GM19239 (cell line): ENCODE measurements around the gene C15orf39.
A peak's percentile ranks its signal among the peaks of the same experiment; 100 is the strongest.
"Not testable (repeated sequence)": the region's sequence is repeated elsewhere in the genome, so short reads cannot be mapped to it uniquely, and the experiment has no call there.

ENCODE experiments used
- DNase-seq: peaks from one replicate; pipeline ENCODE4 v3.0.0; 2011; ENCODE audit warnings: low spot score; ENCODE audit not compliant: insufficient read length
- FAIRE-seq: peaks from 2 replicates; lab custom pipeline; 2011; peaks lifted over from hg19 to GRCh38; lab: Jason Lieb, UNC

The C15orf39 gene

GRCh38 chr15:75201616-75202250 is at the start of gene C15orf39:
Gene C15orf39, plus strand, starts transcription at chr15:75201882. Its CDS starts 4,167 bp downstream, at chr15:75206049.
- no peak for FAIRE-seq
- peak; percentile 70 for DNase-seq

DNA sequence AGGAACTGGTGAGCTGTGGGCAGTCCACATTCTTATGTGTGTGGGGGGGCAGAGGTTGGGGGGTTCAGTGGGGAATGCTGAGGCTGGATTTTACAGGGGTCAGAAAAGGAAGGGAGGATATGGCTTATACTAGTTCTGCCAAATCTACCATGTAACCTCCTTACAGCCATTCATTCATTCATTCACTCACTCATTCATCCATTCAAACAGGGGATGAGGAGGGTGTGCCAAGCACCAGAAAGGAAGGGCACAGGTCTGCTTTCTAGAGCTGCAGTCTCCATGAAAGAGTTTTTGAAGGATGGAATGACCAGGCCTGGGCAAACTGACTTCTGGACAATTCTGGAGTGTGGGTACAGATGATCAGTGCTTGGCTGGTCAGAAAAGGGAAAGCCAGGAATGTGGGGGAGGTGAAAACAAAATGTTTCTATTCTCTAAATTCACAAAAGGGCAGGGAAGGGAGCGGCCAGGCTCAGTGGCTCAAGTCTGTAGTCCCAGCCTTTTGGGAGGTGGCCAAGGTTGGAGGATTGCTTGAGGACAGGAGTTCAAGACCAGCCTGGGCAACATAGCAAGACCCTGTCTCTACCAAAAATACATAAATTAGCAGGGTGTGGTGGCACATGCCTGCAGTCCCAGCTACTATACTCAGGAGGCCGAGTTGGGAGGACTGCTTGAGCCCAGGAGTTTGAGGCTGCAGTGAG is 49.2 kb upstream of the C15orf39 start:
- DNase-seq: no peak

DNA sequence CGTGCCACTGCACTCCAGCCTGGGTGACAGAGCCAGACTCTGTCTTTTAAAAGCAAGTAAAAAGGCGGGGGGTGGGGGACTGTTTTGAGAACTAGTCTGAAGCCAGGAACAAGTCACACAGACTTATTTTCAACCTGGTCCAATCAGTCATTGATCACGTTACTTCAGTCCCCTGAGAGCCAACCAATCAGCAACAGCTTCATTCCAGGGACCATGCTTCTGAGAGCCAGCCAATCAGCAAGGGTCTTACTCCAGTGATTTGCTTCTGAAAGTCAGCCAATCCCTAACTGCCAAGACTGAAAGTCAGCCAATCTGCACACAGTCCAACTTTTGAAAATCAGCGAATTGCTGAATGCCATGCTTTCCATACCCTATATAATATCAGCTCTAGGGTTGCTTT is 48.6 kb upstream of the C15orf39 start:
- FAIRE-seq (peak; percentile 92), DNase-seq (no peak)

More for the DNA sequence above, 49.2 kb upstream of the C15orf39 start:
- FAIRE-seq: no peak

DNA sequence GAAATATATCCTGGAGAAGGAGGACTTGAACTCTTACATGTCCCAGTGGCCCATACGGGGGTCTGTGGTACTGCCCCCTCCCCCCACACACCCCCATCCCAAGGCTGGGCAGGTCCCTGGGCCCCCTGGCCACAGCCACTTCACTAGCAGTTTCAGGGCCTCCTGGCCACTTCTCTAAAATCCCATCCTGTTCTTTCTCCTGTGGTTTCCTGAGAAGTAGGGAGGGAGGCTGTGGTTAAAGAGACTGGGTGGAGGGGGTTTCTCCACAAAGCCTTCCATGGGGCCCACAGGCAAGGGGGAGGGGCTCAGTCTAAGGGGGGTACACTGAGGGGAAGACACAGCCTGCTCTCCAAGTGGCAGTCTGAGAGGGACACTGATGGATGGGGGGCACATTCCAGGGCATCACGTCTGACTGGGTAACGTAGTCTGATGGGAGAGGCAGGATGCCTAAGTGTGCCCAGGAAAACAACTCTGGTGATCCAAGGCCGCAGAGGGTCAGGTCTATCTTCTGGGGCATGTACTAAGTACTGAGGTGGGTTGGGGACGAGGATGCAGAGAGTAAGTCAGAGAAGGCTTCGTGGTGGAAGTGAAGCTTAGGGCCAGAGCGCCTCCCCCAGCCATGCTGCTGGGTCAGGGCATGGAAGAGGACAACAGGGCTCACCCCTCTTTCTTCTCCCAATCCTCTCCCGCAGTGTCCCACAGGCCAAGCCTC is 48.0 kb upstream of the C15orf39 start:
- DNase-seq: no peak

DNA sequence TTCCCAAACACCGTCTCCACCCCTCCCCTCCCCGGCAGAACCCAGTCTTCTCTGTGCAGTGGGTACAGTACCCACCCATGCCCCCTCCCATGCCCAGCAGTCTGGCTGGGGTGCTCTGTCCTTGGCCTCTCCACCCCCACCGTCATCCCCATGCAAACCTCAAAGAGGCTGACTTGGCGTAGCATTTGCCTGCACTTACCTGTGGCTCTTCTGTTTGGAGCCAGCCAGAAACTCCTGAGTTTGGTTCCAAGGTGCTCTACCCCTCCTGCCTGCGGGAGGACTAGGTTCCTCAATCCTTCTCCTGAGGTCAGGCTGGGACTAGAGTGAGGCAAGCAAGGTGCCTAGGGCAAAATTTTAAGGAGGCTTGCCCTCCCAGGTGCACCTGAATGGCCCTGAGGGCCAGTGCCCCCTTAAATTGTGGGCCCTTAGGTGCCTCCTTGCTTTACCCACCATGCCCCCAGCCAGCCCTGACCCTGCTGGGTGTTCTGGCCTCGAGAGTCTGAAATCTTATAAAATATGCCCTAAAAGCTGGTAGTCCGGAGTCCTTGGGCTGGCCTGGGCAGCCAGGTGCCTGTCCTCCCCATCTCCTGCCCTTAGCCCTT is 47.1 kb upstream of the C15orf39 start:
- FAIRE-seq (no peak), DNase-seq (no peak)

More for the DNA sequence above, 48.0 kb upstream of the C15orf39 start:
- FAIRE-seq: peak; percentile 28

- no peak for DNase-seq
- no peak for FAIRE-seq
Measured at GRCh38 chr15:75156326-75157215, 45.1 kb upstream of the C15orf39 start.

GRCh38 chr15:75158402-75158801 is 43.3 kb upstream of the C15orf39 start:
- FAIRE-seq: no peak
- DNase-seq: no peak

- DNase-seq (no peak), FAIRE-seq (no peak)
Measured at GRCh38 chr15:75159244-75159643, 42.4 kb upstream of the C15orf39 start.

GRCh38 chr15:75161106-75161916 is 40.4 kb upstream of the C15orf39 start:
- FAIRE-seq (no peak), DNase-seq (no peak)

DNA sequence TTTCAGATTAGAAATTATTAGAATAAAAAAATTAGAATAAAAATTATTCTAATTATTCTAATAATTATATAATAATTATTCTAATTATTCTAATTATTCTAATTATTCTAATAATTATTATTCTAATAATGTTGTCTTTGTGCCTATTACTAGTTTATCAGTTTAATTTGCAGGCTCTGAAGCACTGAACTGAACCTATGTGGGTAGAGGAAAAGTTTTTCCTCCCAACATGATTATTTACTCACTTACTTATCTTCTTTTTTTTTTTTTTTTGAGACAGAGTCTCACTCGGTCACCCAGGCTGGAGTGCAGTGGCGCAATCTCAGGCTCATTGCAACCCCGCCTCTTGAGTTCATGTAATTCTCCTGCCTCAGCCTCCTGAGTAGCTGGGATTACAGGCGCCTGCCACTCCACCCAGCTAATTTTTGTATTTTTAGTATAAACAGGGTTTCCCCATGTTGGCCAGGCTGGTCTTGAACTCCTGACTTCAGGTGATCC is 39.7 kb upstream of the C15orf39 start:
- DNase-seq: no peak
- FAIRE-seq: no peak

GRCh38 chr15:75163150-75163564 is 38.5 kb upstream of the C15orf39 start:
- FAIRE-seq (no peak), DNase-seq (no peak)

DNA sequence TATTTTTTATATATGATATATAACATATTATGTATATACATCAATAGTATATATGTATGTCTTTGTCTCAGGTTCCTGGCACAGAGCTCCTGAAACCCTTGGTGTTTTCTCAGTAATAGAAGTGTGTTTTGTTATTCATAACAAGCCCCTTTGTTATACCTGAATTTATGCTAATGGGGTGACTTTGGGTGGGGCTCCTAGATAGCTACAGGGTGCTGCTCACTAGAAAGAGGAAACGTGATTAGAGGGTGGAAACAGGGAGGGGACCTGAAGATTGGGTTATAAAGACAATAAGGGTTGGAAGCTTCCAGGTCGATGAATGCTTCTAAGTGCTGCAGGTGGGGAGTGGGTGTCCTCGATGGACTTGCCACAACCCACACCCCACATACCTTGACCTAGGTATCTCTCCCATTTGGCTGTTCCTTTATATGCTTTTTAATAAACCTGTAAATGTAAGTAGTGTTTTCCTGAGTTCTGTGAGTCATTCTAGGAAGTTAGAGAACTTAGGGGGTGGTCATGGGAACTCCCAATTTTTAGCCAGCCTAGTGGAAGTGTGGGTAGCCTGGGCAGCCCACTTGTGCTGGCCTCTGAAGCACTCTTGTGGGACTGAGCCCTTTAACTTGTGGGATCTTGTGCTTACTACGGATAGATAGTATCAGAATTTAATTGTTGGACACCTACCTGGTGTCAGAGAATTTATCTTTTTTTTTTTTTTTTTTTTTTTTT is 36.9 kb upstream of the C15orf39 start:
- no peak for DNase-seq
- no peak for FAIRE-seq

GRCh38 chr15:75166489-75167063 is 35.1 kb upstream of the C15orf39 start:
- DNase-seq, FAIRE-seq: not testable (repeated sequence)

- FAIRE-seq: no peak
Measured at GRCh38 chr15:75167588-75168350, 33.9 kb upstream of the C15orf39 start.

DNA sequence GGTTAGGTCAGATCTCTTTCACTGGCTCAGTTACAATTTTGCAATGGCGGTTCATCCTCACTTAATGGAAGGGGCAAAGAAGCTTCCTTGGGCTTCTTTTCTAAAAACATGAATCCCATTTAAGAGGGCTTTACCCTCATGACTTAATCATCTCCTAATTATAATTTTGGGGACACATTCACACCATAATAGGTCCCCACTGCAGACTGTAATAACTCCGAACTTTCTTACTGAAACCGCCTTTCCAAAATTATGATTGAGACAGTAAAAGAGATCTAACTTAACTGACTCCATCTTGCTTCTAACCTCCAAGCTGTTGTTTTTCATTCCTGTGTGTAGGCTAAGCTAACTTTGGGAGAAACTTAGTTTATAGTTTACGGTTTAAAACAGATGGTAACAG is 33.3 kb upstream of the C15orf39 start:
- FAIRE-seq (no peak), DNase-seq (no peak)

More at GRCh38 chr15:75167588-75168350, 33.9 kb upstream of the C15orf39 start:
- DNase-seq: no peak

- FAIRE-seq (no peak), DNase-seq (no peak)
Measured at GRCh38 chr15:75170203-75170602, 31.5 kb upstream of the C15orf39 start.

DNA sequence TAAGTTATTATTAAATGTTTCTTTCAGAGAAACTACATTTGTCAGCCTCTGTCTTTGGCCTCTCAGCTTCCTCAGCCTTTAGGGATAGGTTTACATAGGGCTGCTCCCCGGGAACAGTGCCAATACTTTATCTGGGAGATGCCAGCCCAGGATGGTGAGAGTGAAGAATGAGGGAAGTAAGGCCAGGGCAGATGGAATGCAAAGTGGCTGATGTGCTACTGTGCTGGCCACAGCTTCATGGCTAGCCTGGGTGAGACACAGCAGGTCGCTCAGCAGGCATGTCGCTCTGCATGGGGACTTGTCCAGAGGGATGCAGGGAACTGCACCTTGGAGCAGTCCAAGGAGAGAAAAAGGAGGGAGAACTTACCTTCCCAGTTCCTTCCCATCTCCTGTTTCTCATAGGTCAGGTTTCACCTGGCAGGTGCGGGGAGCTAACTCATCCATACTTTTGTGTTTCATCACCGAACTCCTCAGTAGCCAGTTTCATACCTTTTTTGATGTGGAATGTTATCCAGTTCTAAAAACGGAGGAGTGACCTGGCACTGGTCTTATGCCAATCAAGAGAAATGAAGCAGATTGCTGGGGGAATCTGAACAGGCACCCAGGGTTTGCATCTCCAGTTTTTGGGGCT is 30.9 kb upstream of the C15orf39 start:
- FAIRE-seq: no peak

More for the DNA sequence above, 30.9 kb upstream of the C15orf39 start:
- DNase-seq: no peak
